WTC11 (cell line): ENCODE results near the gene SNX30.

Experiments used
- NFYB ChIP-seq: sonication (generic); formaldehyde crosslinking; conservative IDR thresholded peaks from 2 replicates; pipeline ENCODE4 v1.8.0; 2022; ENCODE audit warnings: low read depth, missing genetic modification reagents
- ZBTB21 ChIP-seq: sonication (generic); formaldehyde crosslinking; IDR thresholded peaks from 2 replicates; pipeline ENCODE4 v1.8.1; 2023; ENCODE audit warnings: mild to moderate bottlenecking, missing genetic modification reagents, borderline replicate concordance
- TF ChIP-seq, protein P1 (sequence below): sonication (generic); formaldehyde crosslinking; IDR thresholded peaks from 2 replicates; pipeline ENCODE4 v1.8.0; 2022; ENCODE audit warnings: mild to moderate bottlenecking, missing genetic modification reagents
- TF ChIP-seq, protein P2 (sequence below): fragments of 200-600 bp; IDR thresholded peaks from 2 replicates; pipeline ENCODE4 v1.8.0; 2022; ENCODE audit warnings: antibody characterized with exemption
- TF ChIP-seq, protein P3 (sequence below): fragments of 250-450 bp; sonication (Bioruptor Pico); IDR thresholded peaks from 2 replicates; pipeline ENCODE4 v2.1.2; 2022; ENCODE audit warnings: mild to moderate bottlenecking, moderate library complexity

- TF ChIP-seq ZBTB21 (CRISPR knock-in tag) (no peak), NFYB (CRISPR knock-in tag) (no peak)
- TF ChIP-seq, protein P1, sequence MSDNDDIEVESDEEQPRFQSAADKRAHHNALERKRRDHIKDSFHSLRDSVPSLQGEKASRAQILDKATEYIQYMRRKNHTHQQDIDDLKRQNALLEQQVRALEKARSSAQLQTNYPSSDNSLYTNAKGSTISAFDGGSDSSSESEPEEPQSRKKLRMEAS, result no peak
- TF ChIP-seq, protein P2, sequence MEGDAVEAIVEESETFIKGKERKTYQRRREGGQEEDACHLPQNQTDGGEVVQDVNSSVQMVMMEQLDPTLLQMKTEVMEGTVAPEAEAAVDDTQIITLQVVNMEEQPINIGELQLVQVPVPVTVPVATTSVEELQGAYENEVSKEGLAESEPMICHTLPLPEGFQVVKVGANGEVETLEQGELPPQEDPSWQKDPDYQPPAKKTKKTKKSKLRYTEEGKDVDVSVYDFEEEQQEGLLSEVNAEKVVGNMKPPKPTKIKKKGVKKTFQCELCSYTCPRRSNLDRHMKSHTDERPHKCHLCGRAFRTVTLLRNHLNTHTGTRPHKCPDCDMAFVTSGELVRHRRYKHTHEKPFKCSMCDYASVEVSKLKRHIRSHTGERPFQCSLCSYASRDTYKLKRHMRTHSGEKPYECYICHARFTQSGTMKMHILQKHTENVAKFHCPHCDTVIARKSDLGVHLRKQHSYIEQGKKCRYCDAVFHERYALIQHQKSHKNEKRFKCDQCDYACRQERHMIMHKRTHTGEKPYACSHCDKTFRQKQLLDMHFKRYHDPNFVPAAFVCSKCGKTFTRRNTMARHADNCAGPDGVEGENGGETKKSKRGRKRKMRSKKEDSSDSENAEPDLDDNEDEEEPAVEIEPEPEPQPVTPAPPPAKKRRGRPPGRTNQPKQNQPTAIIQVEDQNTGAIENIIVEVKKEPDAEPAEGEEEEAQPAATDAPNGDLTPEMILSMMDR, result no peak
- TF ChIP-seq, protein P3, sequence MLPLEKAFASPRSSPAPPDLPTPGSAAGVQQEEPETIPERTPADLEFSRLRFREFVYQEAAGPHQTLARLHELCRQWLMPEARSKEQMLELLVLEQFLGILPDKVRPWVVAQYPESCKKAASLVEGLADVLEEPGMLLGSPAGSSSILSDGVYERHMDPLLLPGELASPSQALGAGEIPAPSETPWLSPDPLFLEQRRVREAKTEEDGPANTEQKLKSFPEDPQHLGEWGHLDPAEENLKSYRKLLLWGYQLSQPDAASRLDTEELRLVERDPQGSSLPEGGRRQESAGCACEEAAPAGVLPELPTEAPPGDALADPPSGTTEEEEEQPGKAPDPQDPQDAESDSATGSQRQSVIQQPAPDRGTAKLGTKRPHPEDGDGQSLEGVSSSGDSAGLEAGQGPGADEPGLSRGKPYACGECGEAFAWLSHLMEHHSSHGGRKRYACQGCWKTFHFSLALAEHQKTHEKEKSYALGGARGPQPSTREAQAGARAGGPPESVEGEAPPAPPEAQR, result no peak
These were observed 113.8 kb downstream of the SNX30 start for GRCh38 chr9:112864403-112864802.
